Measurements from ENCODE around the gene TKFC. TPM values are rescaled to one million over a fixed set of nuclear protein-coding genes. Genes with fewer than 3 reads are reported as not detected.
A peak's percentile ranks its signal among the peaks of the same experiment; 100 is the strongest.

Gene TKFC
- total RNA-seq, 3 donors from 2014 or later: 15.2 to 34.4 (median 26.9) TPM

GRCh38 chr11:61329871-61330270 is 3.2 kb upstream of the TKFC start:
- Histone ChIP-seq H3K27me3 (no peaks in the 10 kb centered on the region), H3K27ac (no peak overlapping the region), H3K36me3 (peaks cover 6% of the 10 kb centered on the region), H3K4me1 (peaks cover 11 to 20% of the 10 kb centered on the region in 2 donors), H3K4me3 (no peak overlapping the region), H3K9me3 (no peaks in the 10 kb centered on the region)
- intact Hi-C loops (cut with DNase I; ENCODE audit: low total_unique reads): no loop called here
- TF ChIP-seq POLR2AphosphoS5 (IDR thresholded peaks at IDR 0.05): no peak
- TF ChIP-seq CTCF (IDR thresholded peaks at IDR 0.05): no peak
- no peak for TF ChIP-seq POLR2A (IDR thresholded peaks at IDR 0.05)
- DNase-seq (ENCODE audit: low spot score in 2 of 2): no peak

- Histone ChIP-seq H3K27me3 (no peaks in the 10 kb centered on the region), H3K36me3 (peaks cover 6% of the 10 kb centered on the region), H3K4me3 (peak overlapping the region; percentile 86 to 100 (median 93)), H3K9me3 (no peaks in the 10 kb centered on the region), H3K27ac (no peak overlapping the region), H3K4me1 (peaks cover 20 to 21% of the 10 kb centered on the region in 2 donors)
- no peak for DNase-seq (ENCODE audit: low spot score in 2 of 2)
- TF ChIP-seq CTCF (IDR thresholded peaks at IDR 0.05) (no peak), POLR2AphosphoS5 (IDR thresholded peaks at IDR 0.05) (no peak), POLR2A (IDR thresholded peaks at IDR 0.05) (no peak)
- intact Hi-C loops (cut with DNase I; ENCODE audit: low total_unique reads): no loop called here
Measured at GRCh38 chr11:61331651-61332050, 1.4 kb upstream of the TKFC start.

GRCh38 chr11:61332281-61332796 is 689 bp upstream of the TKFC start:
- Histone ChIP-seq H3K36me3 (peaks cover 6% of the 10 kb centered on the region), H3K27me3 (no peaks in the 10 kb centered on the region), H3K27ac (peak overlapping the region; percentile 93 to 96), H3K9me3 (no peaks in the 10 kb centered on the region), H3K4me1 (peaks cover 20 to 21% of the 10 kb centered on the region in 2 donors), H3K4me3 (peak overlapping the region; percentile 86 to 100 (median 93))
- intact Hi-C loops (cut with DNase I; ENCODE audit: low total_unique reads): no loop called here
- no peak for DNase-seq (ENCODE audit: low spot score in 2 of 2)
- TF ChIP-seq POLR2AphosphoS5 (IDR thresholded peaks at IDR 0.05): no peak
- no peak for TF ChIP-seq POLR2A (IDR thresholded peaks at IDR 0.05)
- TF ChIP-seq CTCF (IDR thresholded peaks at IDR 0.05): no peak

GRCh38 chr11:61333550-61334433 is 764 bp downstream of the TKFC start:
- TF ChIP-seq CTCF (IDR thresholded peaks at IDR 0.05) (no peak), POLR2A (IDR thresholded peaks at IDR 0.05) (no peak), POLR2AphosphoS5 (IDR thresholded peaks at IDR 0.05) (no peak)
- DNase-seq (ENCODE audit: low spot score in 2 of 2): no peak
- intact Hi-C loops (cut with DNase I; ENCODE audit: low total_unique reads): no loop called here
- Histone ChIP-seq H3K36me3 (peaks cover 6% of the 10 kb centered on the region), H3K27ac (peak overlapping the region; percentile 93 to 96), H3K27me3 (no peaks in the 10 kb centered on the region), H3K4me1 (peaks cover 20 to 21% of the 10 kb centered on the region in 2 donors), H3K9me3 (no peaks in the 10 kb centered on the region), H3K4me3 (peak overlapping the region; percentile 86 to 100 (median 93))
